ENCODE data around the gene CRAMP1.
"Not testable (repeated sequence)": the region's sequence is repeated elsewhere in the genome, so short reads cannot be mapped to it uniquely, and the experiment has no call there.

CRAMP1 gene

DNA sequence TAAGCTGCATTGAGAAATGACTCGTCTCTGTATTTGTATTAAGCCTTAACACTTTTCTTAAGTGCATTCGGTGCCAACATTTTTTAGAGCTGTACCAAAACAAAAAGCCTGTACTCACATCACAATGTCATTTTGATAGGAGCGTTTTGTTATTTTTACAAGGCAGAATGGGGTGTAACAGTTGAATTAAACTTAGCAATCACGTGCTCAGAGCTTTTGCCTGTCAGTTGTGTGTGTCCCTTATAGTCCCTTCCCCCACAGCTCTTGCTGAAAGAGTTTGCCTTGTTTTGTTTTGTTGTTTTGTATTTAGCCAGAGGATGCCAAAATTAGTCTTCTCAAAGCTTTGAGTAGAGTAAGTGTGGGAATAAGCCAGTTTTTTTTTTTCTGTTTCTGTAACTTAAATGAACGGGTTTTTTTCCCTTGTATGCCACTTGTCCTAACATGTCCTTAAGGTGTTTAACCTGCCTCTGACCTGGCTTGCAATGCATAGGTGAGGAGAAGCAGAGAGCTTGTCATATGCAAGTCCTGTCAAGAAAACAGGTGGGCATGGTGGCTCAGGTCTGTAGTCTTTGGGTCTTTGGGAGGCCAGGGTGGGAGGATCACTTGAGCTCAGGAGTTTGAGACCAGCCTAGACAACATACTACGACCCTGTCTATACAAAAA lies 89.2 kb downstream of the CRAMP1 start:
- H3K27ac ChIP-seq: no peak overlapping the region
- TF ChIP-seq, protein P1, sequence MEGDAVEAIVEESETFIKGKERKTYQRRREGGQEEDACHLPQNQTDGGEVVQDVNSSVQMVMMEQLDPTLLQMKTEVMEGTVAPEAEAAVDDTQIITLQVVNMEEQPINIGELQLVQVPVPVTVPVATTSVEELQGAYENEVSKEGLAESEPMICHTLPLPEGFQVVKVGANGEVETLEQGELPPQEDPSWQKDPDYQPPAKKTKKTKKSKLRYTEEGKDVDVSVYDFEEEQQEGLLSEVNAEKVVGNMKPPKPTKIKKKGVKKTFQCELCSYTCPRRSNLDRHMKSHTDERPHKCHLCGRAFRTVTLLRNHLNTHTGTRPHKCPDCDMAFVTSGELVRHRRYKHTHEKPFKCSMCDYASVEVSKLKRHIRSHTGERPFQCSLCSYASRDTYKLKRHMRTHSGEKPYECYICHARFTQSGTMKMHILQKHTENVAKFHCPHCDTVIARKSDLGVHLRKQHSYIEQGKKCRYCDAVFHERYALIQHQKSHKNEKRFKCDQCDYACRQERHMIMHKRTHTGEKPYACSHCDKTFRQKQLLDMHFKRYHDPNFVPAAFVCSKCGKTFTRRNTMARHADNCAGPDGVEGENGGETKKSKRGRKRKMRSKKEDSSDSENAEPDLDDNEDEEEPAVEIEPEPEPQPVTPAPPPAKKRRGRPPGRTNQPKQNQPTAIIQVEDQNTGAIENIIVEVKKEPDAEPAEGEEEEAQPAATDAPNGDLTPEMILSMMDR (IDR thresholded peaks at IDR 0.05; ENCODE audit: low read depth, low read length): no peak
- no peak overlapping the region for H3K4me3 ChIP-seq (ENCODE audit: low read depth, low read length)
- H3K36me3 ChIP-seq: peaks cover 70% of the 10 kb centered on the region
- H3K27me3 ChIP-seq (ENCODE audit: insufficient read depth, low read depth, severe bottlenecking): no peaks in the 10 kb centered on the region
- H3K9me3 ChIP-seq (ENCODE audit: severe bottlenecking): no peaks in the 10 kb centered on the region
- no peak for DNase-seq

DNA sequence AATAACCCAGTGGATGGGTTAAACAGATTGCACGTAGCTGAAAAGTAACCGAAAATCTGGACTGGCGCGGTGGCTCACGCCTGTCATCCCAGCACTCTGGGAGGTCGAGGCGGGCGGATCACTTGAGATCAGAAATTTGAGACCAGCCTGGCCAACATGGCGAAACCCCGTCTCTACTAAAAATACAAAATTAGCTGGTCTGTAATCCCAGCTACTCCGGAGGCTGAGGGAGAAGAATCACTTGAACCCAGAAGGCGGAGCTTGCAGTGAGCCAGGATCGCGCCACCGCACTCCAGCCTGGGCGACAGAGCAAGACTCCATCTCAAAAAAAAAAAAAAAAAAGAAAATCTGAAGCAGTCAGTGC lies 93.1 kb downstream of the CRAMP1 start:
- peak; percentile 52 for DNase-seq
- Histone ChIP-seq H3K36me3 (peaks cover 36% of the 10 kb centered on the region), H3K27ac (peak overlapping the region; percentile 92), H3K4me3 (ENCODE audit: low read depth, low read length) (peak overlapping the region; percentile 83)
- not testable (repeated sequence) for H3K27me3 ChIP-seq (ENCODE audit: insufficient read depth, low read depth, severe bottlenecking); H3K9me3 ChIP-seq (ENCODE audit: severe bottlenecking)

DNA sequence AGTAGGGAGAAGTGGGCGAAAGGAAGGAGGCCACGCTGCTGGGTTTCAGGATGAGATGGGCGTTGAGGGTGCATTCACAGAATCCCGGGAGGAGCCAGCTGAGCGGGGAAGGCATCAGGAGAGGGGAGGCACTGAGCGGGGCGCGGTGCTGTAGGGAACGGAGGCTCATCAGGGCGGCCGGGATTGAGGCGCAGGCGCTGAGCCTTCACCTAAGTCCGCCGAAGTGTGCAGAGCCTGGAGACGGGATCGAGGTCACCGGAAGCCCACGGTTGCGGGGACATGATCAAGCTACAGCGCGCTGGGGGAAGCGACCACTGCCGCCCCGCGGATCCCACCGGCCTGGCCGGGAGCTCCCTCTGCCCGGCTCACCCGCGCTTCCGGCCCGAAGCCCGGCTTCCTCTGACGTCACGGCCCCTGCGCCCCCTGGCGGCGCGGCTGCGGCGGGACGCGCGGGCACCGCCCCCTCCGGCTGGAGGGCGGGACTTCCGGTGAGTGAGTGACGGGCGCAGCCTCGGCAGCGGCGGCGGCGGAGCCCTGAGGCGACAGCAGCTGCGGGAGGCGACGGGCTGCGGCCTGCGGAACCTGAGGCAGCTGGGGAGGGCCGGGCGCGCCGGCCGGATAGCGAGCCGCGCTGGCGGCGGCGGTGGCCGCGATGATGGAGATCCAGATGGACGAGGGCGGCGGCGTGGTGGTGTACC lies 93.7 kb downstream of the CRAMP1 start, which contains the start of gene MAPK8IP3:
Gene MAPK8IP3 (plus strand): TSS at position 508 of the 698 bp plus-strand sequence. CDS start 145 bp downstream, at position 653.
- peak within 1 kb of the TSS; percentile 83 for H3K4me3 ChIP-seq (ENCODE audit: low read depth, low read length)
- TF ChIP-seq, protein P1 (IDR thresholded peaks at IDR 0.05; ENCODE audit: low read depth, low read length): peak; percentile 82
- peak within 1 kb of the TSS; percentile 92 for H3K27ac ChIP-seq

DNA sequence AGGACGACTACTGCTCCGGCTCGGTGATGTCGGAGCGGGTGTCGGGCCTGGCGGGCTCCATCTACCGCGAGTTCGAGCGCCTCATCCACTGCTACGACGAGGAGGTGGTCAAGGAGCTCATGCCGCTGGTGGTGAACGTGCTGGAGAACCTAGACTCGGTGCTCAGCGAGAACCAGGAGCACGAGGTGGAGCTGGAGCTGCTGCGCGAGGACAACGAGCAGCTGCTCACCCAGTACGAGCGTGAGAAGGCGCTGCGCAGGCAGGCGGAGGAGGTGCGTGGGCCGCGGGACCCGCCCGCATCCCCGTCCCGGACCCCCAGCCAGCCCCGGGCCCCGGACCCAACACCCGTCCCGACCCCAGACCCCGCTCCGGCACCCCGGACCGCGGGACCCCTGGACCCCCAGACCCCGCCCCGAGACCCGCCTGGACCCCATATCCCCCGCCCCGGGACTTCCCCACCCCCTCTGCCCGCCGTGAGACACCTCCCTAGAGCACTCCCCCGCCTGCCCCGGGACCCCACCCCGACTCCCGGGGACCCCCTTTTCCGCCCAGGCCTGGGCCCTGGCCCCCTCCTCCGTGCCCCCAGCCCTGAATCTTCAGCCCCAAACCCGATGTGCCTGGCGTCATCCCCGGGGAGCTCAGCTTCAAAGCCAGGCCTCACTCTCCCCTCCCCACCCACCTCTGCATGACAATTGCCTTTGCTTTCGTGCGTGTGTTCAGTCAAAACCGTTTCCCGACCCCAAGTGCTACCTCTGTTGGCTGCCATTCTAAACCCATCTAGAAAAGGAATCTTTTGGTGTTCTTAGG lies 94.4 kb downstream of the CRAMP1 start:
- DNase-seq: no peak
- Histone ChIP-seq H3K9me3 (ENCODE audit: severe bottlenecking) (no peaks in the 10 kb centered on the region), H3K4me3 (ENCODE audit: low read depth, low read length) (peak overlapping the region; percentile 83), H3K27ac (peak overlapping the region; percentile 92), H3K27me3 (ENCODE audit: insufficient read depth, low read depth, severe bottlenecking) (no peaks in the 10 kb centered on the region), H3K36me3 (peaks cover 31% of the 10 kb centered on the region)
- TF ChIP-seq, protein P1 (IDR thresholded peaks at IDR 0.05; ENCODE audit: low read depth, low read length): no peak

More for the DNA sequence above, 93.7 kb downstream of the CRAMP1 start, which contains the start of gene MAPK8IP3:
- Histone ChIP-seq H3K27me3 (ENCODE audit: insufficient read depth, low read depth, severe bottlenecking) (no peaks in the 10 kb centered on the region), H3K36me3 (peaks cover 32% of the 10 kb centered on the region), H3K9me3 (ENCODE audit: severe bottlenecking) (no peaks in the 10 kb centered on the region)
- peak; percentile 87 for DNase-seq

DNA sequence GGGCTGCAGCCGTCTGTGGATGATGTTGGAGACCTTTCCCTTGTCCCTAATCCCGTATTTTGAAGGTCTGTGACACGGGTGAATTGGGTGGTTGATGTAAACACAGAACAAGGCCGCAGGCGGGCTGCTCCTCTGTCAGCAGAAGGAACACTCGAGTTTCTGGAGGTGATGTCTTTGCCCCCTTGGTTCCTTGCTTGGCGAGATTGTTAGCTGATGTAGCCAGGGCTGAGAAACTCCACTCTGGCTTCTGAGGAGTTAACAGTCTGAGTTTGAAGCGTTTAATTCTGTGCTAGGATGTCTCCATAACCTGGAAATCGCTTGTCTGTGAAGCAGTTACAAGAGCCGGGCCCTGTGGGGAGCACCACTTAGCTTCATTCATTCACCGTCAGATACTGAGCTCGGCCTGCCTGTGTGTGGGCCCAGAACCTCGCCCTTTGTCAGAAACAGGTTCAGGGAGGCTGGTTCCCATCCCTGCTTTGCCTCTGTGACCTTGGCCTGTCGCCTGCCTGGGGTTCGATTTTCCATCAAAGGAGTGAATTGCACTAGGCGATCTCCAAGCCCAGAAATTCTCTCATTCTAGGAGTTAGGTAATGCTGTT lies 95.1 kb downstream of the CRAMP1 start:
- H3K9me3 ChIP-seq (ENCODE audit: severe bottlenecking): no peaks in the 10 kb centered on the region
- H3K36me3 ChIP-seq: peaks cover 25% of the 10 kb centered on the region
- H3K27ac ChIP-seq: no peak overlapping the region
- DNase-seq: no peak
- TF ChIP-seq, protein P1 (IDR thresholded peaks at IDR 0.05; ENCODE audit: low read depth, low read length): no peak
- H3K4me3 ChIP-seq (ENCODE audit: low read depth, low read length): peak overlapping the region; percentile 83
- no peaks in the 10 kb centered on the region for H3K27me3 ChIP-seq (ENCODE audit: insufficient read depth, low read depth, severe bottlenecking)

Data from WERI-Rb-1 (cell line).